HG03460 (cell line): ENCODE measurements around the gene ARL5C.

Source experiments
- ATAC-seq: cut with Tn5 transposase; IDR thresholded peaks from one replicate; pipeline ENCODE4 v1.9.1; 2021; ENCODE audit not compliant: unreplicated experiment

ARL5C gene

GRCh38 chr17:39194089-39194984 is 28.4 kb upstream of the ARL5C start:
- no peak for ATAC-seq

- ATAC-seq, result no peak
Measured at GRCh38 chr17:39193346-39193745, 27.4 kb upstream of the ARL5C start.

- no peak for ATAC-seq
Measured at GRCh38 chr17:39192901-39193300, 26.9 kb upstream of the ARL5C start.

DNA sequence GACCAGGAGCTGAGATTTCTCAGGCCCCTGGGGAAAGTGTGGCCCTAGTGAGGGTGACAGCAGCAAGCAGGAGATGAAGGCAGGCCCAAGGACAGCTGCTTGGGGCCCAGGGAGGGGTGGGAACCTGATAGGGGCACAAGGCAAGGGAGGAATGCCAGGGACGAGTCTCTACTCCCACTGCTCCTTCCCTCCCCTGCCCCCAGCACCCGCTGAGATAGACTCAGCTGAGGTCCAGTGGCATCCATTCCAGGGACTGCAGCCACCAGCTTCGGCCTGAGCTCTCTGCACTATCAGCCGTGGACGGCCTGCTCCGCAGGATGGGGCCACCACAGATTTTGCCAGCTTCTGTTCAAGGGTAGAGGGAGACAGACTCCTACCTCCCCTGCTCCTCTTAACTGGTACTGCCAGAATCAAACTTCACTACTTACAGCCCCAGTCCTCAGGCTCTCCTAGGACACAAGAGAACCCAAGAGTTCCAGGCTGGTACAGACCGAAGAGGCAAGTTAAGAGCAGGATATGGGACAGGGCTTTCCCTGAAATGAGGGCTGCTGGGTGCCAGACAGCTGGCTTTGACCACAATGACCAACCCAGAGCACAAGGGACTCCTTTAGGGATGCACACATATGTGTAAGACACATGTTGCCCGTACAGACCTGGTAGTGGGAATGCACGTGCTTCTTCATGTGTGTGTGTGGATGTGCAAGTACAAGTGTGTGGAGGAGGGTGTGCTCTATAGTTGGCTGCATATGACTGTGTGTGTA is 26.0 kb upstream of the ARL5C start:
- no peak for ATAC-seq

DNA sequence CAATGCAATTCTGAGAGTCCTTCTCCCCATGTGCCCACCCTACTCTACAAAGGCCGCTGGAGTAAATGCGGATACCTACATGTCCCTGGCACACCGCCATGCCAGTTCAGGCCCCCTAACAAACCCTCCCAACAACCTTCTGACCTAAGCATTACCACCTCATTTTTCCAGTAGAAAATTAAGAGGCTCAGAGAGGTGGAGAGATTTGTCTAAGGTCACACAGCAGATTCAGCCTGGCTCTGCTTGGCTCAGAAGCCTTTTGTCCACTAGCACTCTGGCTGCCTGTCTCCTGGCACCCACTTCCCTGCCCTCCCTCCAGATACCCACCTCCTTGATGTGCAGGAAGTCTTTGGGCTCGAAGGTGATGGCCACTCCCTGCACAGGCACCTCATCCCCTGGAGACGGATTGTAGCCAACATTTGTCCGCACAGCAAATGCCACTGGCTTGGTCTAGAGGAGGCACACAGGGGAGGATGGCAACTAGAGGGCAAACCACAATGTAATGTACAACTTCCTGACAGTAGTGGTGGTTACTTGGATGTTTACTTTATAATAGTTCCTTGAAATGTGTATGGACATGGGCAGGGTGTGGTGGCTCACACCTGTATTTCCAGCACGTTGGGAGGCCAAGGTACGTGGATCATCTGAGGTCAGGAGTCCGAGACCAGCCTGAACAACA is 21.3 kb upstream of the ARL5C start:
- no peak for ATAC-seq

DNA sequence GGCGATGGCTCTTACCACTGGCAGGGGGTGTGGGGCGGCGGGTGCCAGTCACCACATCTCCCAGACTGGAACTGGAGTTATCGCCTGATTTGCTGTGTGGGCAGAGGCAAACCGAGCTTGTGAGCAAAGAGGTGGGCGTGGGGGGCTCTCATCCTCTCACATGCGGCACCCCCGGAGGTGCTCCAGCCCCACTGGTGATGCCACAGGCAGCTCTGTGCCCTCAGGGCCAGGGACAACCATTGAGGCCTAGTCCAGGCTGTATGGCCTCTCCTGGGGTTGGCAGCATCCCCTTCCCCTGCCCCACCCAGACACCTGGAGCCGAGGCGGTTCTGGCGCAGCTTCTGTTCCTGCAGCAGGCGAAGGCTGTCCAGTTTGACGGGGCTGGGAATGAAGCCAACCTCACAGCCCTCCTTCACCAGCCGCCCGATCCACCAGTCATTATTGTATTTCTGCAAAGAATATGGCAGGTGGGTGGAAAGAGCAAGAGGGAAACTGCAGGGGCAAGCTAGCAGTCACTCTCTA is 20.6 kb upstream of the ARL5C start:
- no peak for ATAC-seq

GRCh38 chr17:39183720-39184119 is 17.8 kb upstream of the ARL5C start:
- no peak for ATAC-seq

GRCh38 chr17:39183045-39183444 is 17.1 kb upstream of the ARL5C start:
- ATAC-seq, result no peak

- no peak for ATAC-seq
Measured at GRCh38 chr17:39181303-39181702, 15.3 kb upstream of the ARL5C start.

- ATAC-seq, result no peak
Measured at GRCh38 chr17:39178536-39178935, 12.6 kb upstream of the ARL5C start.

DNA sequence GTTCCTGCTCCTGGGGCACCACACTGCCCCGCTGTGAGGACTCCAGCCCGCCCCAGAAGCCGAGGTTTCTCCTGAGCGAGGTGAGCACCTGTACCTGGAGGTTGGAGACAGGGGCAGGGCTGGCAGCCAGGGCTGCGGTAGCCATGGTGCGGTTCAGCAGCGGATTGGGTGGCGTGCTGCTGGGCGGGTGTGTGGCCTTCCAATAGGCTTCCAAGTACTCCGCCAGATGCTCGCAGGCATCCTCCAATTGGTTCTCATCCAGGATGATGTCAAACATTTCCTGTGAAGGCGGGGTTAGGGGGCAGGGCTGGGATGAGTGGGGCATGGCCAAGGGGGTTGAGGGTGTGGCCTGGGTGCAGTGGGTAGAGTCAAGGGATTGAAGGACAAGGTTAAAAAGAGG is 11.3 kb upstream of the ARL5C start:
- no peak for ATAC-seq

DNA sequence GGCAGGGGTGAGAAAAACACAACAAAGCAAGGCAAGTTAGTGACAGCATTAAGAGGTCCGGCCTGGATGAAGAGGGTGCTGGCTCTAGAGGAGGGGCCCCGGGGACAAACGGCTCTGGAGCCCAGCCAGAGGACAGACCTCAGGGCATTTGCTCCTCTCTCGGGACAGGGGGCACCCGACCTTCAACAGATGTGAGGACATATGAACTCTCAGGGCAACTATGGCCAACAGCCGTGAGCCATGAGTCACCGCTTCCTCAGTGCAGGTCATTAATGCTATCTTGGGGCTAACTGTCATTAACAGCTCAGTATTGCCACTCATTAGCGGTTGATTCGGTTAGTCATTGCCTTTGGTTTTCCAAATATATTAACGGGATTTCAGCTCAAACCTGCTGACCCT is 9.7 kb upstream of the ARL5C start:
- ATAC-seq, result no peak

DNA sequence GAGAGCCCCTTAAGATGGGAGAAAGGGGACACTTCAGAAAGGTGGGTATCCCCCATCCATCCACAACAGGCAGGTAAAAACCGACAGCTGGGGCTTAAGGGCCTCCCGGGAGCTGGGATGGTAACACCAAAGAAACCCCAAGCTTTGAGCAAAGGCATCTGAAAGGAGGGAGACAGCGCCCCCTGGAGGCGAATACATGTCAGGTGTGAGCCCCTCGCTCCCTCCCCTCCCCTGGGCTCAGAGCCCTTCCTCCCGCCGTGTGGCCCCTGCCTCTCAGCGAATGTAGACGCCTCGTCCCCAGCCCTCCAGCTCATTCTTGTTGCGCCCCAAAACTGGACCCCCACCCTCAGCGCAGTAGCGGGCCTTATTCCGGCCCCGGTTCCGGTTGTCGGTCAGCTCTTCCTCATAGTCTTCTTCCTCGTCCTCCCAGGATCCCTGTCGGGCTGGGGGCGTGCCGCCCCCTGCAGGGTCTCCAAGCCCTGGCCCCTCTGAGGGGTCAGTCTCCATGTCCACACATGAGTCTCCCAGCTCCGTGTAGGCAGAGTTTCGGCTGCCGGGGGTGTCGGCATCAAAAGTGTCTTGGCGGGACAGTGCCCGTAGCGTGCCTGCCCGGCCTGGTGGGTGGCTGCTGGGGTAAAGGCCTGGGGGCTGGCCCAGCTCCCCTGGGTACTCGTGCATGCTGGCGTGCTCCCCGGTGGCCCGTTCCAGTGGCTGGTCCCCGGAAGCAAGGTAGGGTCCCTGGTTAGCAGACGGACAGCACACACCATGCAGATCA is 9.1 kb upstream of the ARL5C start:
- no peak for ATAC-seq

DNA sequence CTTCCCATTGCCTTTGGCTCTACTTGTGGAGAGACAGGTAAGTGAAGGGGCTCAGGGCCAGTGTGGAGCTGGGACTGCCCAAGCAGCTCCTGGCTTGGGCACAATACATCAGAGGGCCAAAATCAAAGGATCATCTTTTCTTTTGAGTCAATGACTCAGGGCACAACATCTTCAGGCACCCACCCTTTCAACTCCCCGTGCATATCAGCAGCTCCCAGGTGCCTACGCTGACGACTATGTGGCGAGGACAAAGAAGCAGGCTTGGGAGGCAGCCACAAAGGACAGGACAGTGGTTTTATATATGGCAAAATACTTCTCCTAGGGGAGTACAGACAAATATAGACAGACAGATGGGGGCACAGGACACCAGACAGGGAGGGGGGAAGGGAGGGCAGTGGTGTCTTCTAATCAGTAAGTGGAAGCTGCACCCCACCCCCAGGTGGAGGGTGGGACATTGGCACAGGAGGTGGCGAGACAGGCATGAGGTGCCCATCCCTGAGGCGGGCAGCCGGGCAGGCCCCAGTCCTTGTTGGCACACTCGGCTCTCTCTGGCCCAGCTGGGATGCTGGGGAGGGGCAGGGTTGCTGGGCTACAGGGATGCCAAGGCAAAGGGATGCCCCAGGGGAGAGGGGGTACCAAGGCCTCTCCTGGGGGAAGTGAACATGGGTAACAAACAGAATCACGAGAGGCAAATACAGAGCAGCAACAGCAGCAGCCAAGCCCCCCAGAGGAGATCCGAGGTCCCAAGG is 7.7 kb upstream of the ARL5C start:
- ATAC-seq, result no peak

DNA sequence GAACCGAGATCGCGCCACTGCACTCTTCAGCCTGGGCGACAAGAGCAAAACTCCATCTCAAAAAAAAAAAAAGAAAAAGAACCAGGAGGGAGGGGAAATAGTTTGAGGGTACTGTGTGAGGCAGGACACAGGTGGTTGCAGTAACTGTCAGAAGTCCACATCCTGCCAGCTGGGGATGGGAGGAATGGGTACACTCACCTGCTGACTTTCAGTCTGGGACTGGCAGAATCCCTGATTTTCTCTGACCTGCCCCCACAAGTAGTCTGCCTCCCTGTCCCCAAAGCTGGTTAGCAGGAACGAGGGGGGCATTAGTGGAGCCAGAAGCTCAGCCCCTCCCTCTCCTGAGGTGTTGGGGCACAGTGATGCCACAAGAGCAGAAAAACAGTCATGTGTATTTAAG is 7.1 kb upstream of the ARL5C start:
- no peak for ATAC-seq

DNA sequence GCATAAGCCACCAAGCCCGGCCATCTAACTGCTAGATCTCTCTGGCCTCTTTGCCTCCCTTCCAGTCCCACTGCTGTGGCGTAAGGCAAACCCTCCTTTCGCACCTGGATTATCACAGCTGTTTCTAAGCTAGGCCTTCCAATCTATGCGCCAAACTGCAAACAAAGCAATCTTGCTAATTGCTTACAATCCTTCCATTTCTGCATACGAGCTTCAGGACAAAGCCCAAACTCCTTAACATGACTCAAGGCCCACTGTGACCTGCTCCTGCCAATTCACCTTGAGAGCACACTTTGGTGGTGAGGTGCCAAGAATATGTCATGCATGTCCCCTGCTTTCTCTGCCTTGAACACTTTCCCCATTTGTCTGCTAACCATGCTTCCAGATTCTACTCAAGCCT is 6.0 kb upstream of the ARL5C start:
- ATAC-seq, result no peak

- ATAC-seq, result no peak
Measured at GRCh38 chr17:39170558-39170957, 4.6 kb upstream of the ARL5C start.

- ATAC-seq, result no peak
Measured at GRCh38 chr17:39170109-39170508, 4.1 kb upstream of the ARL5C start.

- ATAC-seq, result no peak
Measured at GRCh38 chr17:39169518-39169917, 3.6 kb upstream of the ARL5C start.

GRCh38 chr17:39169101-39169500 is 3.1 kb upstream of the ARL5C start:
- ATAC-seq, result no peak
